ENCODE data around the gene IVNS1ABP.

IVNS1ABP gene

DNA sequence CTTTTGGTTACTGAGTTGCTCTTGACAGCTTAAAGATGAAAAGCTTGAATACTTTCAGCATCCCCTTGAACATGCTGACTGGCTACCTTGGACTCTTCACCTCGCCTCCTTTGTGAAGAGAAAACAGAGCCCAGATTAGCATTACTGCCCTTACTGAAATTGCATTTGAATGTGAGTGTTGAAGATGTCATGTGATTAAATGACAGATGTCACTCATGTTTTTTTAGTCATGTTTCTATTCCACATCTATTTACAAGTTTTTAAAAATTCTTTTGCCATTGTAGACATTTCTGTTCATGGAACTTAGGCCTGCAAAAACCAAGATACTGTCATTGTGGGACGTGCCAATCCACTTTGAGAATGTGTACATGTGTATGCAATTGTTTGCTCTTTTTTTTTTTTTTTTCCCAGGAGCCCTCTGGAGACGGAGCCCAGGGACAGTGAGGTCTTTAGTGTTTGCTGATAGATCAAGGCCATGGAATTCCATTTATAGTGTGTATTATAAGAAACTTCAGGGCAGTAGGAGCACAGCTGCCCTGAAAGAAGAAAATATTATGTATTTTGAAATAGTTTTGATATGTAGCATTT lies 25.7 kb upstream of the IVNS1ABP start:
- Histone ChIP-seq H3K27ac (replicated peaks) (no peak overlapping the region), H3K4me3 (replicated peaks; ENCODE audit: insufficient read depth, low read length) (no peak overlapping the region), H3K27me3 (ENCODE audit: insufficient read depth, poor library complexity, severe bottlenecking) (no peaks in the 10 kb centered on the region)
- DNase-seq (ENCODE audit: low read depth in 1 of 2, low spot score in 1 of 2) = no peak
- TF ChIP-seq CTCF (IDR thresholded peaks at IDR 0.05; ENCODE audit: insufficient read depth, low read length) (no peak), POLR2AphosphoS5 (IDR thresholded peaks at IDR 0.05; ENCODE audit: low read depth) (no peak), REST (IDR thresholded peaks at IDR 0.05; ENCODE audit: insufficient replicate concordance, low read depth) (no peak), GABPA (IDR thresholded peaks at IDR 0.05; ENCODE audit: low read depth) (no peak), SPI1 (IDR thresholded peaks at IDR 0.05; ENCODE audit: borderline replicate concordance, low read depth) (no peak)

DNA sequence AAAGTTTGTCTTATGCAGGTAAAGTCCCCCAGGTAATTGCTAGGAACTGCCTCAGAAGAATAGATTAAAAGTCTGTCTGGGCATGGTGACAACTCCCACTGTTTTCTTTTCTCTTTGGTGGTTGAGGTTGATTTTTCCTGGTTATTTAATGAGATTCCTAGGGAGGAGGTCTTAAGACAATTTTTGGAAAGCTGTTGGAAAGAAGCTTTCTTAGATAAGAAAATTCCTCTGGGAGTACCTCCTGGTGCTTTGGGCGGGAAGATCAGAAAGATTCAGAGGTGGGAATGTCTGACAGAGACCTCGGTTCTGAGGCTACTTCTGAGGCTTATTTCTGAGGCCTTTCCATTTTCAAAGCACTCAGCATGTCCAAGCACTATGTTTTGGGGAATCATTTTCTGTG lies 25.0 kb upstream of the IVNS1ABP start:
- Histone ChIP-seq H3K27me3 (ENCODE audit: insufficient read depth, poor library complexity, severe bottlenecking) (no peaks in the 10 kb centered on the region), H3K4me3 (replicated peaks; ENCODE audit: insufficient read depth, low read length) (no peak overlapping the region), H3K27ac (replicated peaks) (no peak overlapping the region)
- TF ChIP-seq GABPA (IDR thresholded peaks at IDR 0.05; ENCODE audit: low read depth) (no peak), POLR2AphosphoS5 (IDR thresholded peaks at IDR 0.05; ENCODE audit: low read depth) (no peak), REST (IDR thresholded peaks at IDR 0.05; ENCODE audit: insufficient replicate concordance, low read depth) (no peak), CTCF (IDR thresholded peaks at IDR 0.05; ENCODE audit: insufficient read depth, low read length) (no peak), SPI1 (IDR thresholded peaks at IDR 0.05; ENCODE audit: borderline replicate concordance, low read depth) (no peak)
- no peak for DNase-seq (ENCODE audit: low read depth in 1 of 2, low spot score in 1 of 2)

DNA sequence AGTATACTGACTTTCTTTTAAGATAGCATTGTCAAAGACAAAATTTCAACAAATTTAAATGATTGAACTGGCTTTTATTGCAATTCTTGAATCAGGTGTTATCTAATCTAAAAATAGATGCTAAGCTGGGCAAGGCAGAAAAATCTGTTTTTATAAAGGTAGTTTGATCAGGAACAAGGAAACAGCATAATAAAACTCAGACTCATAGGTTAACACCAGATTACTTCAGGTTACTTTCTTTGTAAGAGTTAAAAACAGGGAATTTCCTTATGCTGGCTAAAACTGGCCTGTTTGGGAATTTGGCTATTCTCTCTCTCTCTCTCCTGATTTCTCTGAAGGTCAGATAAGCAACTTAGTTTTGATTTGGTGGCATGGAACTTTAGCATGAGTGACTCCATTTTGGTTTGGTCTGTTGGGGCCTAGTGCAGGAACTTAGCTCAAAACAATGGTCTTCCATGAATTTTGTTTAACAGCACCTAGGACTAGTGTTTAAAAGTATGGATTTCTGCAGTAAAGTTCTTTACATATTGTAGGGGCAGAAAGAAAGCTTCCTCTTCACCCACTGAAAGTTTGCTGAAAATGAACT lies 24.2 kb upstream of the IVNS1ABP start:
- no peak for TF ChIP-seq GABPA (IDR thresholded peaks at IDR 0.05; ENCODE audit: low read depth)
- TF ChIP-seq CTCF (IDR thresholded peaks at IDR 0.05; ENCODE audit: insufficient read depth, low read length) = no peak
- TF ChIP-seq POLR2AphosphoS5 (IDR thresholded peaks at IDR 0.05; ENCODE audit: low read depth) = no peak
- TF ChIP-seq REST (IDR thresholded peaks at IDR 0.05; ENCODE audit: insufficient replicate concordance, low read depth) = no peak
- TF ChIP-seq SPI1 (IDR thresholded peaks at IDR 0.05; ENCODE audit: borderline replicate concordance, low read depth) = no peak
- Histone ChIP-seq H3K4me3 (replicated peaks; ENCODE audit: insufficient read depth, low read length) (no peak overlapping the region), H3K27ac (replicated peaks) (no peak overlapping the region), H3K27me3 (ENCODE audit: insufficient read depth, poor library complexity, severe bottlenecking) (no peaks in the 10 kb centered on the region)
- no peak for DNase-seq (ENCODE audit: low read depth in 1 of 2, low spot score in 1 of 2)
